Fibroblast of lung (primary cell): Measurements from ENCODE around the gene SLC51B.

Experiments used
- CTCF ChIP-seq, 2 donors: IDR thresholded peaks in 1 of 2; conservative IDR thresholded peaks in 1 of 2; 1 replicate in 1 of 2; 2 replicates in 1 of 2; pipeline ENCODE4 v1.5.1; 2011 to 2012; ENCODE audit warnings: low read length in 2 of 2, control low read depth in 1 of 2, inconsistent platforms in 1 of 2, low read depth in 1 of 2, mild to moderate bottlenecking in 1 of 2
- EZH2 ChIP-seq: IDR thresholded peaks from 2 replicates; pipeline ENCODE4 v1.5.1; 2012; ENCODE audit warnings: low read length, control low read depth, mild to moderate bottlenecking; ENCODE audit errors: missing control alignments

- TF ChIP-seq CTCF (conservative IDR thresholded peaks at IDR 0.05 in 1 of 2, IDR thresholded peaks at IDR 0.05 in 1 of 2; ENCODE audit: low read depth in 1 of 2, low read length in 2 of 2) (no peak), EZH2 (no peak)
These were observed 16.8 kb upstream of the SLC51B start for GRCh38 chr15:65028338-65028737.
